IMR-90 (cell line): ENCODE results near the gene ZNF766. TPM values are rescaled to one million over a fixed set of nuclear protein-coding genes. Genes with fewer than 3 reads are reported as not detected.
A peak's percentile ranks its signal among the peaks of the same experiment; 100 is the strongest.
"Not testable (repeated sequence)": the region's sequence is repeated elsewhere in the genome, so short reads cannot be mapped to it uniquely, and the experiment has no call there.

ENCODE experiments used
- ATAC-seq: fragments of 200-7000 bp; cut with Tn5 transposase; 2 replicates; pipeline ENCODE4 v1.9.1; 2020; ENCODE audit warnings: low read depth, mild to moderate bottlenecking, moderate library complexity
- BruUV-seq: library from RNA; stranded (reverse); fragments of 400-500 nt; replicated peaks from 2 replicates; lab custom pipeline; 2021; lab: Mats Ljungman, UMichigan
- CTCF ChIA-PET: fragments of 300-600 bp; formaldehyde crosslinking; extraction: SDS; loops from one replicate; lab custom pipeline; 2021; ENCODE audit warnings: antibody characterized with exemption; lab: Yijun Ruan, JAX
- POLR2A ChIA-PET: fragments of 300-600 bp; sonication (Branson Sonifier 250); formaldehyde crosslinking; loops from one replicate; lab custom pipeline; 2022; ENCODE audit warnings: antibody characterized with exemption; ENCODE audit not compliant: unreplicated experiment; lab: Charles Lee
- DNase-seq: peaks from one replicate; pipeline ENCODE4 v3.0.0; 2013
- H2AFZ ChIP-seq: replicated peaks from 2 replicates; pipeline ENCODE3; 2013; ENCODE audit warnings: low read length, mild to moderate bottlenecking; ENCODE audit not compliant: poor library complexity
- H2AK5ac ChIP-seq: 2 replicates; pipeline ENCODE4 v1.6.1; 2013; ENCODE audit warnings: low read depth, low read length, inconsistent platforms
- H2AK9ac ChIP-seq: replicated peaks from 2 replicates; pipeline ENCODE3; 2013; ENCODE audit warnings: mild to moderate bottlenecking, low read depth, low read length, moderate library complexity; ENCODE audit not compliant: poor library complexity
- H2BK120ac ChIP-seq: 2 replicates; pipeline ENCODE4 v1.6.1; 2013; ENCODE audit warnings: low read depth, low read length, inconsistent platforms
- H2BK15ac ChIP-seq: 3 replicates; pipeline ENCODE4 v1.6.1; 2013; ENCODE audit warnings: low read depth, low read length, inconsistent platforms
- H2BK20ac ChIP-seq: 2 replicates; pipeline ENCODE4 v1.6.1; 2013; ENCODE audit warnings: low read depth, mild to moderate bottlenecking, inconsistent platforms, low read length, moderate library complexity
- H2BK5ac ChIP-seq: 2 replicates; pipeline ENCODE4 v1.6.1; 2013; ENCODE audit warnings: mild to moderate bottlenecking, low read depth, low read length, inconsistent platforms; ENCODE audit not compliant: poor library complexity, severe bottlenecking
- H3K14ac ChIP-seq: replicated peaks from 2 replicates; pipeline ENCODE4 v1.6.1; 2013; ENCODE audit warnings: low read depth, low read length, inconsistent platforms
- H3K18ac ChIP-seq: 2 replicates; pipeline ENCODE4 v1.6.1; 2013; ENCODE audit warnings: low read depth, low read length, control low read depth
- H3K23ac ChIP-seq: 2 replicates; pipeline ENCODE4 v1.6.1; 2013; ENCODE audit warnings: low read depth, low read length, inconsistent platforms
- H3K27ac ChIP-seq: 2 replicates; pipeline ENCODE4 v1.5.1; 2013; ENCODE audit warnings: mild to moderate bottlenecking, control low read depth, low read length; ENCODE audit not compliant: insufficient read depth
- H3K27me3 ChIP-seq: 2 replicates; pipeline ENCODE4 v1.6.1; 2013; ENCODE audit warnings: low read length; ENCODE audit not compliant: control insufficient read depth, insufficient read depth
- H3K36me3 ChIP-seq: 2 replicates; pipeline ENCODE4 v1.6.1; 2013; ENCODE audit warnings: low read length, mixed read lengths; ENCODE audit not compliant: control insufficient read depth, insufficient read depth
- H3K4ac ChIP-seq: 2 replicates; pipeline ENCODE4 v1.6.1; 2013; ENCODE audit warnings: low read depth, low read length, inconsistent platforms
- H3K4me1 ChIP-seq: 2 replicates; pipeline ENCODE4 v1.6.1; 2013; ENCODE audit warnings: low read length, mixed read lengths; ENCODE audit not compliant: control insufficient read depth, insufficient read depth
- H3K4me2 ChIP-seq: 2 replicates; pipeline ENCODE4 v1.6.1; 2013; ENCODE audit warnings: low read depth, mild to moderate bottlenecking, control low read depth, low read length, moderate library complexity
- H3K4me3 ChIP-seq: 2 replicates; pipeline ENCODE4 v1.5.1; 2013; ENCODE audit warnings: low read depth, mild to moderate bottlenecking, control low read depth, low read length, moderate library complexity; ENCODE audit not compliant: insufficient read depth
- H3K56ac ChIP-seq: 2 replicates; pipeline ENCODE4 v1.6.1; 2013; ENCODE audit warnings: low read length, inconsistent platforms; ENCODE audit not compliant: insufficient read depth; ENCODE audit errors: extremely low read depth
- H3K79me1 ChIP-seq, 2 experiments: 2 replicates each; pipeline ENCODE4 v1.6.1; 2013; ENCODE audit warnings: low read length in 2 of 2, inconsistent platforms in 1 of 2, low read depth in 1 of 2
- H3K9ac ChIP-seq: 2 replicates; pipeline ENCODE4 v1.6.1; 2013; ENCODE audit warnings: low read depth, low read length, control low read depth
- H3K9me1 ChIP-seq: 2 replicates; pipeline ENCODE4 v1.6.1; 2013; ENCODE audit warnings: low read length, inconsistent platforms; ENCODE audit not compliant: insufficient read depth
- H3K9me3 ChIP-seq: 2 replicates; pipeline ENCODE4 v1.6.1; 2013; ENCODE audit warnings: low read length; ENCODE audit not compliant: control insufficient read depth, insufficient read depth
- H4K20me1 ChIP-seq: 2 replicates; pipeline ENCODE4 v1.6.1; 2013; ENCODE audit warnings: low read length, inconsistent platforms; ENCODE audit not compliant: insufficient read depth
- H4K5ac ChIP-seq: 2 replicates; pipeline ENCODE4 v1.6.1; 2013; ENCODE audit warnings: mild to moderate bottlenecking, low read depth, low read length, control low read depth
- H4K8ac ChIP-seq, 2 experiments: 2 replicates each; pipeline ENCODE4 v1.6.1; 2013; ENCODE audit warnings: low read depth in 2 of 2, low read length in 2 of 2, control low read depth in 1 of 2, inconsistent platforms in 1 of 2
- H4K91ac ChIP-seq: 2 replicates; pipeline ENCODE4 v1.6.1; 2013; ENCODE audit warnings: low read depth, low read length, inconsistent platforms; ENCODE audit not compliant: insufficient read depth
- MAFK ChIP-seq: IDR thresholded peaks from 2 replicates; pipeline ENCODE4 v1.6.1; 2012; ENCODE audit warnings: low read depth, low read length, improper control_type of control experiment
- MAZ ChIP-seq: IDR thresholded peaks from 2 replicates; pipeline ENCODE4 v1.6.1; 2012; ENCODE audit warnings: low read depth, mild to moderate bottlenecking, low read length, improper control_type of control experiment, moderate library complexity, borderline replicate concordance
- MXI1 ChIP-seq: IDR thresholded peaks from 2 replicates; pipeline ENCODE4 v1.6.1; 2012; ENCODE audit warnings: low read depth, mild to moderate bottlenecking, low read length, moderate library complexity, borderline replicate concordance
- SMC3 ChIP-seq: fragments of 150-350 bp; IDR thresholded peaks from 2 replicates; pipeline ENCODE4 v1.6.1; 2016; ENCODE audit warnings: low read depth, mild to moderate bottlenecking, antibody characterized with exemption, low read length, moderate library complexity
- WGBS, 2 experiments: methylation state at CpG; one replicate each; pipeline versions ENCODE4 v1.1.5 to v1.1.7; 2013; ENCODE audit warnings: missing lambda C conversion rate in 2 of 2; ENCODE audit not compliant: insufficient read length in 1 of 2; ENCODE audit errors: extremely low coverage in 2 of 2; 5-methylcytosine and 5-hydroxymethylcytosine counted together
- dilution Hi-C: fragments of 300-500 bp; cut with HindIII; formaldehyde crosslinking; loops from one replicate; pipeline ENCODE4 v1.14.3; 2018; ENCODE audit warnings: low sequenced_read_pairs; ENCODE audit not compliant: unreplicated experiment
- in situ Hi-C: fragments of 300-500 bp; cut with MboI; formaldehyde crosslinking; loops from 3 replicates; pipeline ENCODE4 v1.14.3; 2019; ENCODE audit warnings: low sequenced_read_pairs, inconsistent platforms, mixed read lengths
- intact Hi-C: fragments of 100-400 bp; cut with micrococcal nuclease; formaldehyde crosslinking; loops from 2 replicates; pipeline ENCODE4 v1.10.0; 2022
- polyA plus RNA-seq, 3 experiments: library from polyadenylated mRNA; depleted of rRNA; stranded (reverse); fragments of >200 nt; gene quantifications; 2 replicates each; pipeline ENCODE4 v1.2.3, GENCODE V29; 2012; ENCODE audit warnings: low replicate concordance in 1 of 3
- total RNA-seq: library from RNA; depleted of rRNA; stranded (reverse); fragments of >200 nt; gene quantifications from 2 replicates; pipeline ENCODE4 v1.2.3, GENCODE V29; 2012

ZNF766 gene
- total and polyA plus RNA-seq, 2 of the 4 experiments (the other 2 are of a cell fraction) = 4.9 to 20.4 TPM

GRCh38 chr19:52258426-52258825 lies 11.0 kb upstream of the ZNF766 start:
- BruUV-seq = no TSS peak
- Histone ChIP-seq H3K4me1 (no peaks in the 10 kb centered on the region), H3K9me3 (no peaks in the 10 kb centered on the region), H3K4ac (no peak overlapping the region), H3K4me2 (no peak overlapping the region), H3K27me3 (no peaks in the 10 kb centered on the region), H2AFZ (no peak overlapping the region), H2AK5ac (no peak overlapping the region), H2BK15ac (no peak overlapping the region), H3K36me3 (no peaks in the 10 kb centered on the region), H4K5ac (no peak overlapping the region), H2BK20ac (no peak overlapping the region), H3K9ac (no peak overlapping the region), H3K18ac (no peak overlapping the region), H2AK9ac (no peak overlapping the region), H2BK5ac (no peak overlapping the region), H4K91ac (no peak overlapping the region), H2BK120ac (no peak overlapping the region), H3K9me1 (no peaks in the 10 kb centered on the region), H3K23ac (no peak overlapping the region), H3K27ac (no peak overlapping the region), H3K56ac (no peak overlapping the region), H4K20me1 (no peaks in the 10 kb centered on the region), H3K4me3 (no peak overlapping the region), H3K79me1 (no peaks in the 10 kb centered on the region), H4K8ac (no peak overlapping the region), H3K14ac (no peak overlapping the region)
- TF ChIP-seq MXI1 (no peak), MAZ (no peak), MAFK (no peak), SMC3 (no peak)
- ATAC-seq (no peak), DNase-seq (peak; percentile 28)
- intact Hi-C loops = no loop called here
- in situ Hi-C loops = no loop called here
- dilution Hi-C loops = no loop called here
- CTCF ChIA-PET = no interaction called here
- WGBS, 2 experiments = no CpG with 5 or more reads among the region's 5 CpGs
- POLR2A ChIA-PET = no interaction called here

GRCh38 chr19:52265556-52265955 lies 3.8 kb upstream of the ZNF766 start:
- H3K18ac ChIP-seq, DNase-seq, H3K9me3 ChIP-seq, H2BK15ac ChIP-seq, H3K4me2 ChIP-seq, H3K4me3 ChIP-seq, H4K5ac ChIP-seq, H3K9me1 ChIP-seq, POLR2A ChIA-PET, H3K14ac ChIP-seq, intact Hi-C loops, H2BK120ac ChIP-seq, H3K56ac ChIP-seq, H4K91ac ChIP-seq, H3K4me1 ChIP-seq, in situ Hi-C loops, BruUV-seq, H2AK9ac ChIP-seq, H3K36me3 ChIP-seq, H3K23ac ChIP-seq, H2AK5ac ChIP-seq, H4K20me1 ChIP-seq, H2BK20ac ChIP-seq, dilution Hi-C loops, H4K8ac ChIP-seq, H3K27me3 ChIP-seq, H2BK5ac ChIP-seq, H3K9ac ChIP-seq, H3K4ac ChIP-seq, H3K79me1 ChIP-seq, CTCF ChIA-PET, H3K27ac ChIP-seq, ATAC-seq, H2AFZ ChIP-seq: not testable (repeated sequence)
- no CpG with 5 or more reads among the region's 6 CpGs for WGBS, 2 experiments
